Measurements from ENCODE around the gene FOXO3. TPM values are rescaled to one million over a fixed set of nuclear protein-coding genes. Genes with fewer than 3 reads are reported as not detected.

Gene FOXO3
- total RNA-seq, 1 donor from 2014 or later, result 9.0 TPM

DNA sequence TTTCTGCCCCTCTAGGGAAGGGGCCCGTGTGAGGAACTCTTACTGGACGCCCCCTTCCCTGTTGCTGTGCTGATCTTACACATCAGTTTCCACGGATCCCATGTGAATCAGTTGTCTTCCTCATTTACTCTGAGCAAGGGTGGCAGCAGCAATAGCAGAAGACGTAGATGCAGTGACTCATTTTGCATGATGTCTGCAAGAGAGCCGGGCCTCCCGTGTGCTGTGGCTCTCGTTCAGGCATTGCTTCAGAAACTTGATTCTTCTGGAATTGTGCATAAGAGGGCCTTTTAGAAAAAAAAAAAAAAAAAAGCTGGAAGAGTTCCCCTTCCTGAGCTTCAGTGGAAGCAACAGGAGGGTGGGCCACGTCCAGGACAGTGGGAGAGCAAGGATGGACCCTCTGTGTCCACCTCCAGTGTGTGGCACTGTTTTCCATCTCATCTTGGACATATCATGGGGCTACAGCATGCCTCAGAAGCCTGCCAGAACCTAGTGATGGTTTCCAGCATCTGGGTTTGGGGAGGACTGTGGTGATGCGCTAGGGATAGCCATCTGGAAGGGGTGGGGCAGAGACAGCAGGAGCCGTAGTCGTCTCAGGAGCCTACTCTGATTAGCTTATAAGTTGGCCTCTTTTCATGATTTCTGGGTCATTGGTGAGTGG is 62.1 kb downstream of the FOXO3 start:
- intact Hi-C loops (cut with micrococcal nuclease), result no loop called here

DNA sequence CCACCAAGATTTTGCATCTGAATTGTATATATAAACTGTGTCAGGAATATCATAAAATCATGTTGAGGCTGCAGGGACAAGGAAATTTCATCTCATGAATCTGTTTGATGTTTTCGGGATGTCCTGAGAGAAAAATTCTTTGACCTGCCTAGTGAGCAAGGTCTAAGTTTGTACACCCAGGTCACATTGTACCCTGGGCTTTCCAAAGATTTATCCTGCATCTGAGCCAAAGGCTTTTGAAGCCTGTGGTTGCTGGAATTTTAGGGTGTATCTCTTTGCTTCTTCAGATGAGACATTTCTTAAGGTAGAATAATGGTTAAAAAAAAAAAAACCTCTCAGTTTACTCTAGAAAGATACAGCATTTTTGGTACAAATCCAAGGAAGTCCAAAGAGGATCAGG is 63.3 kb downstream of the FOXO3 start:
- intact Hi-C loops (cut with micrococcal nuclease), result no loop called here

GRCh38 chr6:108625581-108625980 is 64.9 kb downstream of the FOXO3 start:
- intact Hi-C loops (cut with micrococcal nuclease), result loop anchor here (5.0 kb wide), 1 partner anchor 43 kb away; no protein-coding TSS in a partner anchor

DNA sequence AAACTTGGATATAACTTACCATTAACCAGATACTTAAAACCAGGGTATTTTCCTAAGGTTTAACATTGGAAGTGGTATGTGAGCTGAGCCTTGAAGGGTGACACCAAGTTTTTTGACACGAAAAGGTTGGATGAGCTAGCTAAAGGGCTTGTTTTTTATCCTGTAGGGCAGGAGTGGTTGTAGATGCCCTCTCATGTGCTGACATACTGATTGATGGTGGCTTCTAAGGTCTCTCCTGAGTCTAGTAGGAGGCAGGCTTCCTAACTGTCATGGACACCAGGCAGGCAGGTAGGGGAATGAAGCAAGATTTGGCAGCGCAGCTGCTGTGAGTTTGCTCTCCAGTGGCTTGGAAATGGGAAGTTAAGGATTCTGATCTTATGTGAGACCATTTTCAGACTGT is 66.1 kb downstream of the FOXO3 start:
- intact Hi-C loops (cut with micrococcal nuclease), result loop anchor here (5.0 kb wide), 1 partner anchor 44 kb away; no protein-coding TSS in a partner anchor

GRCh38 chr6:108627692-108628550 is 67.2 kb downstream of the FOXO3 start:
- intact Hi-C loops (cut with micrococcal nuclease), result loop anchor here (5.0 kb wide), 1 partner anchor 46 kb away; no protein-coding TSS in a partner anchor

- intact Hi-C loops (cut with micrococcal nuclease), result loop anchor here (2.0 kb wide), 1 partner anchor 65 kb away; no protein-coding TSS in a partner anchor
These were observed 69.5 kb downstream of the FOXO3 start for GRCh38 chr6:108630050-108630714.

DNA sequence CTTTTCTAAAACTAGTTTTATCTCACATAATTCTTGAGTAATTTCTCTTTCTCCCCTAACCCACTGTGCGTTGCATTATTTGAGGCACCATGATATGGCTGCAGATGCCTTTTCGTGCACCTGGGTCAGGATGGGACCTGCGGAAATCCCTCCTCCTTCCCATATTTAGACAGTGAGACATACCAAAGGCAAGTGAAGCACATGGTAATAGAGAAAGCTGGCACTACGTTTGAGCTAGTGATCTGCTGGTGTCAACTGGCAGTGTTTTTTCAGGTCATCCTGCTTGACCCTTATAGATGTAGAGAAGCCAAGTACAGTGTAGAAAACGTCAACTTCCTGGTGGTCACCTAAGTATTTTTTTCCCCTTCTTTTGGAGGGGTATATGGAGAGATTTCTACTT is 71.7 kb downstream of the FOXO3 start:
- intact Hi-C loops (cut with micrococcal nuclease), result no loop called here

- intact Hi-C loops (cut with micrococcal nuclease), result no loop called here
These were observed 72.7 kb downstream of the FOXO3 start for GRCh38 chr6:108633436-108633835.

DNA sequence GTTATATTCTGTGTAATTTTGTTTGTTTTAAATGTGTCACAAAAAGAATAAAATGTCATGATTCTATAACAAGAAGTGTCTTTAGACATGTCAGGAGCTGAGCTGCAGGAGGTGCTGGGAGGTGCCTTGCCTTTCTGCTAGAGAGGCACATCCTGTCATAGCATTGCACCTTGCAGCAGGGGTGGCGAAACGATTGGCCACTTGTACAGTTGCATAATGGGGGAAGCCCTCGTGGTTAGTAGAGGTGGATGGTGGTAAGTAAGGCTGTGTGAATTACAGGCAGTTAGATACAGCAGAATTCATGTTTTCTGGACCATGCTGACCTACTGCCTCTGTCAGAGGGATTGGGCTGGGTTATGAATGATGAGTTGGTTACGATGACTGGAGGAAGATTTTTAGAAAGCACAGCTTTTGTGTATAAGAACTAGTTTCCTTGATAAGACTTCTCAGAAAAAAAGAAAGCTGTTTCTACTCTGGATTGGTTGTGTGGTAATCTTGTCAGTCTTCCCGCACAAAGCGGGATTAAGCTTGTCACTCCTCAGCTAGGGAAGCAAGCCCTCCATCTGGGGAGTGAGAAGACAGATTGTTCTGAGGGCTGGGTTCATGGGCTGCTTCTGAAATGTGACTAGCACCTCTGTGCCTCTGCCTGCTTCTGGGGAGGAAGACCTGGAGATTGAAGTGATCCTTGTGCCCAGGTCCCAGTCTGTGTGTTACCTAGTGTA is 74.9 kb downstream of the FOXO3 start:
- intact Hi-C loops (cut with micrococcal nuclease), result no loop called here

DNA sequence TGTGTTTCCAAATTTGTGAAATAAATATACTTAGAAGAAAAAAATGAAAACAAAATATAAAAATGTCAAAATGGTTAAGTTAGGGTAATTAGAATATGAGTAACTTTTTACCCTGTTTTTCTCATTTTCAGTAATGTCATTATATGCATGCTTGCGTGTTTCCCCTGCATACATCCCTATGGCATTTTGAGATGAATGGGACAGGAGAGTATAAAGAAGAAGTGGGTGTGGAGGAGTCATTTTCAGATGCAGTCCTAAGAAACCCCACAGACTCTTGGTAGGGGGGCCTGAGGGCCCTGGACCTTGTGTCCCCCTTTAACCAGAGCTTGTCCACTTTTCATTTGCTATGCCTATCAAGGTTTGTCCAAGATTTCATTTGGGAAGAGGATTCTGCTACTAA is 77.2 kb downstream of the FOXO3 start:
- intact Hi-C loops (cut with micrococcal nuclease), result no loop called here

GRCh38 chr6:108638993-108639392 is 78.3 kb downstream of the FOXO3 start:
- intact Hi-C loops (cut with micrococcal nuclease), result no loop called here

DNA sequence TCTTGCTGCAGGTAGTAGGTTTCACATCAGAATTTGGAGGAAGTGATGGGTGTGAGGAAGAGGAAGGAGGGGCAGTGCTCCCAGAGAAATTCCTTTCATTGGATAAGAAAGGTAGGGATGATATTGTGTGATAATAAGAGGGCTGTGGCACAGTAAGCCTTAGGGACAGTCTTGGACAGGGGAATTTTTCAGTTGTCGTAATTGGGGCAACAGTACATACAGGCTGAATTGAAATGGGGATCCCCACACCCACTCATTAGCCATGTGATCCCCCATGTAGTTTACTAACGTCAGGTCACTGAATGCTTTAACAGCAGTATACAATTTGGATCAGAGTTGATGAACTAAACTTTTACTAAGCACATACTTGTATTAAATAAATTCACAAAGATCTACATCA is 79.4 kb downstream of the FOXO3 start:
- intact Hi-C loops (cut with micrococcal nuclease), result no loop called here

GRCh38 chr6:108643184-108643583 is 82.5 kb downstream of the FOXO3 start:
- intact Hi-C loops (cut with micrococcal nuclease), result no loop called here

DNA sequence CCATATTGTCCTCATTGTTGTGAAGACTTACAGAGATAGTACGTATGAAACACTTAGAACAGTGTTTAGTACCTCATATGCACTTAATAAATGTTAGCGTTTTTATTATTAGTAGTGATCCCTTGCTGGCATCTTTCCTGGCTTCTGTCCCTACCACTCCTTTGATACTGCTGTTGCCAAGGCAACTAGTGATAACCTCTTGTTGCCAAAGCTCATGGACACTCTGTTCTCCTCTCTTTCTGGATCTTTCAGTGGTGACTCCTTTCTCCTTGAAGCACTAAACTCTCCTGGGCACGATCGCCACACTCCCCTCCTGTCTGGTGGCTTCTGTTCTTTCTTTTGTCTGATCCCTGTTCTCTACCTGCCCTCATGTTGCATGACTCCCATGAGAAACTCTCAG is 83.5 kb downstream of the FOXO3 start:
- intact Hi-C loops (cut with micrococcal nuclease), result no loop called here

DNA sequence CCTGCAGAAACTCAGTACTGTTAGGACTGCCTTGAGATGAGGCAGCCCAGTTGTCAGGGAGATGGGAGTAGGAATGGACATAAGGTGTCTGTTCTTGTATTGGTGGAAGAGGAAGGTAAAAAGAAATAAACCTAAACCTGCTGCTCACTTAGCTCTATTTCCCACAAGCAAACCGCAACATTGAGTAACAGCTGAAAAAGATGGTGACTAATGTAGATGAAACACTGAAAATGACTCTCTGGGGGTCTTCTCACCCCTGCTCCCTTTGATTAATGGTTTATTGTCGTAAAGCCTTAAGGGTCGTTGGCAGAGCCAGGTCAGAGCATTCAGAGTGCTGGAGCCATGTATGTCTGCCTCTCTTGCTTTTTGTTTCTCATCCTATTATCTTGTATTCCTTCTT is 87.5 kb downstream of the FOXO3 start:
- intact Hi-C loops (cut with micrococcal nuclease), result no loop called here

DNA sequence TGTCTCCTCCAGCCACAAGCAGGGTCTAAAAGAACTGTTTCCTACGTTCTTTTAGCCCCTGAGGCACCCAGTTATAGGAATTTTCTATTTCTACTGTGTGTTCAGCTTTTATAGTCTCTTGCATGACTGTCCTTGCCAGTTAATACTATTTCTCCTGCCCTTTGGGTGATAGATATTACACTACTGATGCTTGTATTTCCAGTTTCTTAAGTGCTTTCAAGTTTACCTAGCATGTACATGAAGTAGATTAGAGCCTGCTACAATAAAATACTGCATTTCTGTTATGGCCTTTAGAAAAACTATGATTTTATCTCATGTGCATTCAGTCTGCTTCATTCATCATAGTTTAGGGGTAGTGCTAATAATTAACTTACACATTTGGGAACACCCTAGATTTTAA is 89.6 kb downstream of the FOXO3 start:
- intact Hi-C loops (cut with micrococcal nuclease), result no loop called here

DNA sequence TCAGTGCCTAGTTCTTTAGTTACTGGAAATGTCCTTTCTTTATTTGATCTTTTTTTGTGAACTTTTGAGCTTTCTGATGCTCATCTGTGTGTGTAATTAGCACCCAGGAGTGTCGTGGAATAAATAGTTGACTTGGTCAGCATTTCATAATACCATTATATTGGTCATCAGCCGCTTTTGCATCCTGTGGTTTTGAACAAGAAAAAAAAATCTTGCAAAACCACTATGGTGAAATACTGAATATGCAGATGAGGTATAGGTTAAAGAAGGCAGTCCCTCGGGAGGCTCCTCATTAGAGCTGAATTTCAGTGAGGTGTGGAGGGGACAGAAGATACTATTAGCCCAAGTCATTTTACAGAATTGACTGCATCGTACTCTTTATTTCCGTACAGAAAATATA is 90.1 kb downstream of the FOXO3 start:
- intact Hi-C loops (cut with micrococcal nuclease), result no loop called here

- intact Hi-C loops (cut with micrococcal nuclease), result no loop called here
These were observed 90.9 kb downstream of the FOXO3 start for GRCh38 chr6:108651340-108652227.

DNA sequence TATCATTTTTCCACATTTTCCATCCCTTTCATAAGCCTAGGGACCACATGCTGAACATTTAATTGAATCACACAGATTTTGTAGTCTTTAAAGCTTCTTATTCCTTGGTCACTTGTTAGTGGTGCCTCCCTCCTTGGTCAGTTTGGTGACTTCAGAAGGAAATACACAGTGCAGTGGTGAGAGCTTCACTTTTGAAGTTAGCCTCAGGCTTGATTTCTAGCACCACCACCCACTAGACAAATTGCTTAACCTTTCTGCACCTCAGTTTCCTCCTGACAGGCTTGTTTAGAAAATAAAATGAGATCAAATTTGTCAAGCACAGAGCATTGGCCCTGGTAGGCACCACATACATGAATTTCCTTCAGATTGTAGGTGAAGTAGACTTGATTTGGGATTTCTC is 91.7 kb downstream of the FOXO3 start:
- intact Hi-C loops (cut with micrococcal nuclease), result no loop called here

GRCh38 chr6:108653949-108654348 is 93.2 kb downstream of the FOXO3 start:
- intact Hi-C loops (cut with micrococcal nuclease), result no loop called here

All from T-helper 1 cell treated with Interleukin-12 subunit alpha and Interleukin-12 subunit beta and Interleukin-4 antibody, amounts not matched to agents 30 ng/mL and 1 ng/mL, for 36 hours (primary cell).